NT2/D1 (cell line): ENCODE measurements around the gene FOXB1.

Experiments used
- DNase-seq: peaks from one replicate; pipeline ENCODE4 v3.0.0-alpha.2; 2011; ENCODE audit warnings: low read depth, low spot score
- H3K27me3 ChIP-seq: 2 replicates; pipeline ENCODE4 v1.6.0; 2011; ENCODE audit warnings: mild to moderate bottlenecking; ENCODE audit not compliant: insufficient read length, insufficient read depth
- H3K36me3 ChIP-seq: 2 replicates; pipeline ENCODE4 v1.6.1; 2011; ENCODE audit warnings: mild to moderate bottlenecking, low read length, mixed read lengths; ENCODE audit not compliant: insufficient read depth, insufficient read length
- H3K4me1 ChIP-seq: 2 replicates; pipeline ENCODE4 v1.5.1; 2011; ENCODE audit not compliant: insufficient read depth, insufficient read length
- H3K4me3 ChIP-seq: 2 replicates; pipeline ENCODE4 v1.5.1; 2011; ENCODE audit warnings: low read depth; ENCODE audit not compliant: insufficient read length
- H3K9ac ChIP-seq: 2 replicates; pipeline ENCODE4 v1.6.0; 2011; ENCODE audit warnings: low read depth; ENCODE audit not compliant: insufficient read length
- H3K9me3 ChIP-seq: 2 replicates; pipeline ENCODE4 v1.5.1; 2011; ENCODE audit warnings: mild to moderate bottlenecking, low read length; ENCODE audit not compliant: insufficient read depth
- SUZ12 ChIP-seq: IDR thresholded peaks from 2 replicates; pipeline ENCODE4 v1.6.1; 2011; ENCODE audit not compliant: insufficient read length, insufficient read depth; ENCODE audit errors: extremely low read depth
- YY1 ChIP-seq: IDR thresholded peaks from 2 replicates; pipeline ENCODE4 v1.6.1; 2011; ENCODE audit not compliant: insufficient read length, insufficient read depth
- ZNF274 ChIP-seq: IDR thresholded peaks from 2 replicates; pipeline ENCODE4 v1.6.1; 2011; ENCODE audit warnings: mild to moderate bottlenecking, low read depth, low read length

The FOXB1 gene

GRCh38 chr15:60012695-60013094, 8.6 kb downstream of the FOXB1 start:
- Histone ChIP-seq H3K36me3 (no peaks in the 10 kb centered on the region), H3K4me3 (no peak overlapping the region), H3K9me3 (peaks cover 7% of the 10 kb centered on the region), H3K4me1 (no peaks in the 10 kb centered on the region), H3K27me3 (peaks cover 36% of the 10 kb centered on the region), H3K9ac (no peak overlapping the region)
- no peak for TF ChIP-seq ZNF274
- no peak for DNase-seq

GRCh38 chr15:60017538-60018520, 13.7 kb downstream of the FOXB1 start:
- DNase-seq = no peak

GRCh38 chr15:60020736-60021135, 16.6 kb downstream of the FOXB1 start:
- TF ChIP-seq YY1 (no peak), SUZ12 (no peak), ZNF274 (no peak)
- H3K9ac ChIP-seq = no peak overlapping the region
- H3K4me1 ChIP-seq = no peaks in the 10 kb centered on the region
- no peak for DNase-seq
- no peaks in the 10 kb centered on the region for H3K36me3 ChIP-seq
- peaks cover 8% of the 10 kb centered on the region for H3K9me3 ChIP-seq
- H3K27me3 ChIP-seq = no peaks in the 10 kb centered on the region
- no peak overlapping the region for H3K4me3 ChIP-seq

More at GRCh38 chr15:60017538-60018520, 13.7 kb downstream of the FOXB1 start:
- no peaks in the 10 kb centered on the region for H3K36me3 ChIP-seq
- H3K9ac ChIP-seq = no peak overlapping the region
- no peak for TF ChIP-seq YY1
- no peak for TF ChIP-seq ZNF274
- no peak for TF ChIP-seq SUZ12
- no peak overlapping the region for H3K4me3 ChIP-seq
- H3K4me1 ChIP-seq = no peaks in the 10 kb centered on the region
- peaks cover 8% of the 10 kb centered on the region for H3K9me3 ChIP-seq
- no peaks in the 10 kb centered on the region for H3K27me3 ChIP-seq

GRCh38 chr15:60021589-60022378, 17.7 kb downstream of the FOXB1 start:
- H3K4me3 ChIP-seq = no peak overlapping the region
- H3K27me3 ChIP-seq = no peaks in the 10 kb centered on the region
- no peak for DNase-seq
- H3K4me1 ChIP-seq = no peaks in the 10 kb centered on the region
- no peak for TF ChIP-seq SUZ12
- H3K9ac ChIP-seq = no peak overlapping the region
- H3K36me3 ChIP-seq = no peaks in the 10 kb centered on the region
- peaks cover 8% of the 10 kb centered on the region for H3K9me3 ChIP-seq

GRCh38 chr15:60022379-60022741, 18.2 kb downstream of the FOXB1 start:
- no peak overlapping the region for H3K9ac ChIP-seq
- no peaks in the 10 kb centered on the region for H3K27me3 ChIP-seq
- H3K36me3 ChIP-seq = no peaks in the 10 kb centered on the region
- H3K9me3 ChIP-seq = peaks cover 4% of the 10 kb centered on the region
- no peak for DNase-seq
- TF ChIP-seq SUZ12 (no peak), YY1 (no peak), ZNF274 (no peak)
- H3K4me3 ChIP-seq = no peak overlapping the region
- no peaks in the 10 kb centered on the region for H3K4me1 ChIP-seq

GRCh38 chr15:60026555-60026954, 22.4 kb downstream of the FOXB1 start:
- TF ChIP-seq SUZ12 (no peak), YY1 (no peak), ZNF274 (no peak)
- H3K4me3 ChIP-seq = no peak overlapping the region

GRCh38 chr15:60035344-60035743, 31.2 kb downstream of the FOXB1 start:
- H3K4me1 ChIP-seq = peaks cover 4% of the 10 kb centered on the region
- no peak overlapping the region for H3K4me3 ChIP-seq
- DNase-seq = no peak
- H3K36me3 ChIP-seq = no peaks in the 10 kb centered on the region
- H3K27me3 ChIP-seq = no peaks in the 10 kb centered on the region
- TF ChIP-seq ZNF274 (no peak), YY1 (no peak), SUZ12 (no peak)
- no peaks in the 10 kb centered on the region for H3K9me3 ChIP-seq
- no peak overlapping the region for H3K9ac ChIP-seq

More at GRCh38 chr15:60026555-60026954, 22.4 kb downstream of the FOXB1 start:
- H3K27me3 ChIP-seq = no peaks in the 10 kb centered on the region
- H3K36me3 ChIP-seq = no peaks in the 10 kb centered on the region
- DNase-seq = no peak
- no peak overlapping the region for H3K9ac ChIP-seq
- H3K9me3 ChIP-seq = no peaks in the 10 kb centered on the region
- H3K4me1 ChIP-seq = no peaks in the 10 kb centered on the region
